A549 (cell line): Measurements from ENCODE around the gene TIGD6. TPM values are rescaled to one million over a fixed set of nuclear protein-coding genes. Genes with fewer than 3 reads are reported as not detected.

Source experiments
- ATAC-seq, 2 experiments: fragments of 200-7000 bp in 1 of 2; fragments of >200 bp in 1 of 2; cut with Nextera tagmentation in 1 of 2; cut with Tn5 transposase in 1 of 2; 3 replicates each; pipeline versions ENCODE4 v1.8.0 to v1.9.1; 2018 to 2020; ENCODE audit warnings: mild to moderate bottlenecking in 1 of 2, moderate library complexity in 1 of 2
- CTCF ChIA-PET: fragments of 300-600 bp; sonication (Branson Sonifier 250); formaldehyde crosslinking; extraction: SDS; loops from one replicate; lab custom pipeline; 2021; ENCODE audit warnings: antibody characterized with exemption, inconsistent platforms; lab: Yijun Ruan, JAX
- POLR2A ChIA-PET: fragments of 350-600 bp; formaldehyde crosslinking; extraction: SDS; loops from one replicate; lab custom pipeline; 2021; ENCODE audit warnings: antibody characterized with exemption, inconsistent platforms; lab: Yijun Ruan, JAX
- DNase-seq, 2 experiments: peaks; one replicate each; pipeline versions ENCODE4 v3.0.0 to v3.0.0-alpha.2; 2011 to 2016; ENCODE audit warnings: low read depth in 1 of 2, low spot score in 1 of 2
- FAIRE-seq: peaks from 2 replicates; lab custom pipeline; 2011; peaks lifted over from hg19 to GRCh38; lab: Jason Lieb, UNC
- H3K27ac ChIP-seq, 2 experiments: fragments of >200 bp; sonication (Bioruptor Twin); formaldehyde crosslinking; 3 replicates each; pipeline ENCODE4 v1.5.1; 2016 to 2017
- H3K4me1 ChIP-seq: fragments of >200 bp; sonication (Bioruptor Twin); formaldehyde crosslinking; 3 replicates; pipeline ENCODE4 v1.6.1; 2016
- H3K4me2 ChIP-seq: fragments of >200 bp; sonication (Bioruptor Twin); formaldehyde crosslinking; 3 replicates; pipeline ENCODE4 v1.6.1; 2016
- H3K4me3 ChIP-seq: fragments of >200 bp; sonication (Bioruptor Twin); formaldehyde crosslinking; 3 replicates; pipeline ENCODE4 v1.5.1; 2016
- H3K9me3 ChIP-seq: fragments of >200 bp; sonication (Bioruptor Twin); formaldehyde crosslinking; 3 replicates; pipeline ENCODE4 v1.6.1; 2016
- ATOH8 ChIP-seq: fragments of 250-450 bp; sonication (Bioruptor Pico); IDR thresholded peaks from 2 replicates; pipeline ENCODE4 v1.5.0; 2020; ENCODE audit warnings: low read depth, mild to moderate bottlenecking, moderate library complexity
- BCL3 ChIP-seq: fragments of >200 bp; sonication (Bioruptor Twin); formaldehyde crosslinking; IDR thresholded peaks from 3 replicates; pipeline ENCODE4 v1.6.1; 2016
- CHD2 ChIP-seq: fragments of 150-350 bp; IDR thresholded peaks from 2 replicates; pipeline ENCODE4 v1.6.1; 2014; ENCODE audit warnings: low read length; ENCODE audit not compliant: partially characterized antibody
- CHD4 ChIP-seq: fragments of 200-600 bp; sonication (generic); IDR thresholded peaks from 2 replicates; pipeline ENCODE4 v1.6.1; 2016; ENCODE audit warnings: antibody characterized with exemption, mild to moderate bottlenecking, borderline replicate concordance
- E2F6 ChIP-seq: IDR thresholded peaks from 2 replicates; pipeline ENCODE4 v1.6.1; 2012; ENCODE audit warnings: low read depth, borderline replicate concordance
- EHMT2 ChIP-seq: fragments of 200-600 bp; sonication (generic); IDR thresholded peaks from 2 replicates; pipeline ENCODE4 v1.6.1; 2016; ENCODE audit warnings: antibody characterized with exemption, low read depth, mild to moderate bottlenecking, moderate library complexity
- ESRRA ChIP-seq: fragments of 150-350 bp; IDR thresholded peaks from 2 replicates; pipeline ENCODE4 v1.6.1; 2014; ENCODE audit warnings: mild to moderate bottlenecking, low read length, borderline replicate concordance
- FOSB ChIP-seq: fragments of 250-450 bp; sonication (Bioruptor Pico); IDR thresholded peaks from 2 replicates; pipeline ENCODE4 v1.5.0; 2020; ENCODE audit warnings: mild to moderate bottlenecking, moderate library complexity
- FOSL2 ChIP-seq, 2 experiments: fragments of 450-650 bp in 1 of 2; fragments of >200 bp in 1 of 2; sonication (Bioruptor Twin) in 1 of 2; formaldehyde crosslinking; IDR thresholded peaks; 2 replicates each; pipeline versions ENCODE4 v1.5.0 to v1.6.1; 2016 to 2020; ENCODE audit warnings: mild to moderate bottlenecking in 1 of 2, moderate library complexity in 1 of 2
- HDAC2 ChIP-seq: fragments of 200-600 bp; sonication (generic); IDR thresholded peaks from 2 replicates; pipeline ENCODE4 v1.6.1; 2016
- KDM1A ChIP-seq: fragments of 200-600 bp; sonication (generic); IDR thresholded peaks from 2 replicates; pipeline ENCODE4 v1.6.1; 2016; ENCODE audit warnings: low read depth, mild to moderate bottlenecking
- KDM5A ChIP-seq: fragments of 200-600 bp; sonication (generic); IDR thresholded peaks from 2 replicates; pipeline ENCODE4 v1.6.1; 2016; ENCODE audit warnings: antibody characterized with exemption, mild to moderate bottlenecking
- MAFK ChIP-seq: fragments of 450-650 bp; IDR thresholded peaks from 2 replicates; pipeline ENCODE4 v1.6.1; 2014; ENCODE audit not compliant: partially characterized antibody
- MAX ChIP-seq: IDR thresholded peaks from 2 replicates; pipeline ENCODE4 v1.6.1; 2012
- MAZ ChIP-seq: fragments of 150-350 bp; IDR thresholded peaks from 2 replicates; pipeline ENCODE4 v1.6.1; 2014; ENCODE audit warnings: antibody characterized with exemption, low read depth, low read length, borderline replicate concordance
- MYC ChIP-seq: IDR thresholded peaks from 2 replicates; pipeline ENCODE4 v1.6.1; 2012; ENCODE audit warnings: mild to moderate bottlenecking, inconsistent platforms, low read length, improper control_type of control experiment, borderline replicate concordance
- NPAS2 ChIP-seq: fragments of 250-450 bp; sonication (Bioruptor Pico); IDR thresholded peaks from 2 replicates; pipeline ENCODE4 v1.8.0; 2022; ENCODE audit warnings: mild to moderate bottlenecking, moderate library complexity, borderline replicate concordance
- NR3C1 ChIP-seq: fragments of >200 bp; sonication (Bioruptor Twin); formaldehyde crosslinking; IDR thresholded peaks from 3 replicates; pipeline ENCODE4 v1.6.1; 2017
- PHF8 ChIP-seq: fragments of 200-600 bp; sonication (generic); IDR thresholded peaks from 2 replicates; pipeline ENCODE4 v1.6.1; 2016; ENCODE audit warnings: low read depth, mild to moderate bottlenecking, antibody characterized with exemption, moderate library complexity, borderline replicate concordance
- RAD21 ChIP-seq, 2 experiments: fragments of >200 bp in 1 of 2; sonication (Bioruptor Twin) in 1 of 2; formaldehyde crosslinking in 1 of 2; IDR thresholded peaks in 1 of 2; conservative IDR thresholded peaks in 1 of 2; 2 replicates in 1 of 2; 3 replicates in 1 of 2; pipeline ENCODE4 v1.6.1; 2012 to 2018; ENCODE audit warnings: inconsistent platforms in 1 of 2
- RCOR1 ChIP-seq: fragments of 150-350 bp; IDR thresholded peaks from 2 replicates; pipeline ENCODE4 v1.6.1; 2014; ENCODE audit warnings: antibody characterized with exemption, low read length, low read depth
- TFCP2L1 ChIP-seq: fragments of 250-450 bp; sonication (Bioruptor Pico); IDR thresholded peaks from 2 replicates; pipeline ENCODE4 v1.5.0; 2021; ENCODE audit warnings: mild to moderate bottlenecking
- TP53 ChIP-seq: fragments of 250-450 bp; sonication (Bioruptor Pico); IDR thresholded peaks from 2 replicates; pipeline ENCODE4 v1.5.0; 2021; ENCODE audit warnings: mild to moderate bottlenecking, moderate library complexity
- ZSCAN20 ChIP-seq: fragments of 250-450 bp; sonication (Bioruptor Pico); IDR thresholded peaks from 2 replicates; pipeline ENCODE4 v1.8.0; 2022; ENCODE audit warnings: mild to moderate bottlenecking, moderate library complexity
- WGBS: methylation state at CpG from one replicate; pipeline ENCODE4 v1.1.6; 2017; ENCODE audit errors: missing lambda C conversion rate; 5-methylcytosine and 5-hydroxymethylcytosine counted together
- polyA plus RNA-seq, 4 experiments: library from polyadenylated mRNA; depleted of rRNA in 3 of 4; stranded (reverse); fragments of >200 nt; fragmentation: RNase III in 1 of 4; extraction: RNeasy Plus Mini Kit Qiagen cat#74134 plus additional on column Dnase treatment in 1 of 4; gene quantifications; 2 replicates in 3 of 4; 3 replicates in 1 of 4; pipeline ENCODE4 v1.2.3, GENCODE V29; 2011 to 2017

The TIGD6 gene
- polyA plus RNA-seq, 2 of the 4 experiments (the other 2 are of a cell fraction): 4.3 to 7.3 TPM

GRCh38 chr5:150042459-150042858 lies 42.0 kb upstream of the TIGD6 start:
- FAIRE-seq (no peak), ATAC-seq (no peak), DNase-seq (no peak)
- 86% methylated on average over 3 of the region's 3 CpGs for WGBS
- H3K9me3 ChIP-seq: no peaks in the 10 kb centered on the region
- ChIA-PET POLR2A (no interaction called here), CTCF (interaction anchor here (1.0 kb wide), 2 partner anchors 73 to 406 kb away, joined by 3 read pairs; no protein-coding TSS in a partner anchor)
- H3K4me1 ChIP-seq: no peaks in the 10 kb centered on the region
- H3K4me2 ChIP-seq: no peak overlapping the region
- no peak overlapping the region for H3K4me3 ChIP-seq
- H3K27ac ChIP-seq: no peak overlapping the region
- TF ChIP-seq NPAS2 (CRISPR knock-in tag) (no peak), NR3C1 (no peak), RAD21 (conservative IDR thresholded peaks at IDR 0.05 in 1 of 2, IDR thresholded peaks at IDR 0.05 in 1 of 2) (no peak), KDM5A (no peak), HDAC2 (no peak)

GRCh38 chr5:150038547-150038946 lies 38.1 kb upstream of the TIGD6 start:
- no peak overlapping the region for H3K4me2 ChIP-seq
- H3K9me3 ChIP-seq: no peaks in the 10 kb centered on the region
- no peak overlapping the region for H3K4me3 ChIP-seq
- FAIRE-seq (no peak), ATAC-seq (no peak), DNase-seq (no peak)
- TF ChIP-seq BCL3 (no peak), FOSB (CRISPR knock-in tag) (no peak), RCOR1 (no peak), CHD4 (no peak), KDM1A (no peak), E2F6 (no peak), FOSL2 (IDR thresholded peaks at IDR 0.05) (no peak), FOSL2 (CRISPR knock-in tag; IDR thresholded peaks at IDR 0.05) (no peak), EHMT2 (no peak), TFCP2L1 (CRISPR knock-in tag) (no peak), ZSCAN20 (CRISPR knock-in tag) (no peak), ATOH8 (CRISPR knock-in tag) (no peak), MYC (no peak), CHD2 (no peak), KDM5A (no peak), TP53 (CRISPR knock-in tag) (no peak), ESRRA (no peak), PHF8 (no peak)
- CTCF ChIA-PET: interaction anchor here (0.6 to 1.2 kb wide), 3 partner anchors 10 to 417 kb away, joined by 3 to 4 read pairs (median 3); no protein-coding TSS in a partner anchor
- H3K4me1 ChIP-seq: peaks cover 19% of the 10 kb centered on the region
- POLR2A ChIA-PET: no interaction called here
- WGBS: 90% methylated on average over 2 of the region's 2 CpGs
- no peak overlapping the region for H3K27ac ChIP-seq

- DNase-seq (peak; percentile 58 to 73), ATAC-seq (peak; percentile 98 to 99), FAIRE-seq (no peak)
- CTCF ChIA-PET: interaction anchor here (0.9 to 2.1 kb wide), 12 partner anchors 9 to 202 kb away, joined by 3 to 8 read pairs (median 4); no protein-coding TSS in a partner anchor
- WGBS: 23% methylated on average over 9 of the region's 9 CpGs
- peaks cover 19% of the 10 kb centered on the region for H3K4me1 ChIP-seq
- POLR2A ChIA-PET: interaction anchor here (0.7 to 2.1 kb wide), 3 partner anchors 24 to 36 kb away, joined by 3 to 8 read pairs (median 4); partner anchors contain the start of genes HMGXB3 and TIGD6
- peak overlapping the region; percentile 29; the same call in 2 of the 3 replicates for H3K4me2 ChIP-seq
- H3K9me3 ChIP-seq: no peaks in the 10 kb centered on the region
- no peak overlapping the region for H3K4me3 ChIP-seq
- H3K27ac ChIP-seq: peak overlapping the region in 1 of 2 experiments; percentile 59; a peak in 2 of 6 replicates
- TF ChIP-seq MAZ (no peak), MAFK (no peak), FOSL2 (IDR thresholded peaks at IDR 0.05) (0 out of 2 replicates have a peak, but pooled peaks have one; percentile 30), FOSL2 (CRISPR knock-in tag; IDR thresholded peaks at IDR 0.05) (peak; percentile 66), MAX (0 out of 2 replicates have a peak, but pooled peaks have one; percentile 33), RAD21 (conservative IDR thresholded peaks at IDR 0.05 in 1 of 2, IDR thresholded peaks at IDR 0.05 in 1 of 2) (no peak)
Observed at GRCh38 chr5:150036513-150036912, 36.1 kb upstream of the TIGD6 start.
